GM12865 (cell line): Measurements from ENCODE around the gene OSBPL10.

ENCODE experiments used
- DNase-seq: peaks from one replicate; pipeline ENCODE4 v3.0.0; 2010; ENCODE audit warnings: low read depth
- H3K4me3 ChIP-seq: 2 replicates; pipeline ENCODE4 v1.5.1; 2011; ENCODE audit warnings: mild to moderate bottlenecking, low read depth, low read length, control low read depth
- TF ChIP-seq, protein P1 (sequence below): IDR thresholded peaks from 2 replicates; pipeline ENCODE4 v1.5.1; 2011; ENCODE audit warnings: low read length, control low read depth, low read depth, inconsistent platforms; ENCODE audit not compliant: insufficient read depth; ENCODE audit errors: missing control alignments

OSBPL10 gene

GRCh38 chr3:31653464-31653863 is 327.6 kb downstream of the OSBPL10 start:
- no peak overlapping the region for H3K4me3 ChIP-seq
- no peak for DNase-seq
- TF ChIP-seq, protein P1, sequence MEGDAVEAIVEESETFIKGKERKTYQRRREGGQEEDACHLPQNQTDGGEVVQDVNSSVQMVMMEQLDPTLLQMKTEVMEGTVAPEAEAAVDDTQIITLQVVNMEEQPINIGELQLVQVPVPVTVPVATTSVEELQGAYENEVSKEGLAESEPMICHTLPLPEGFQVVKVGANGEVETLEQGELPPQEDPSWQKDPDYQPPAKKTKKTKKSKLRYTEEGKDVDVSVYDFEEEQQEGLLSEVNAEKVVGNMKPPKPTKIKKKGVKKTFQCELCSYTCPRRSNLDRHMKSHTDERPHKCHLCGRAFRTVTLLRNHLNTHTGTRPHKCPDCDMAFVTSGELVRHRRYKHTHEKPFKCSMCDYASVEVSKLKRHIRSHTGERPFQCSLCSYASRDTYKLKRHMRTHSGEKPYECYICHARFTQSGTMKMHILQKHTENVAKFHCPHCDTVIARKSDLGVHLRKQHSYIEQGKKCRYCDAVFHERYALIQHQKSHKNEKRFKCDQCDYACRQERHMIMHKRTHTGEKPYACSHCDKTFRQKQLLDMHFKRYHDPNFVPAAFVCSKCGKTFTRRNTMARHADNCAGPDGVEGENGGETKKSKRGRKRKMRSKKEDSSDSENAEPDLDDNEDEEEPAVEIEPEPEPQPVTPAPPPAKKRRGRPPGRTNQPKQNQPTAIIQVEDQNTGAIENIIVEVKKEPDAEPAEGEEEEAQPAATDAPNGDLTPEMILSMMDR = no peak

DNA sequence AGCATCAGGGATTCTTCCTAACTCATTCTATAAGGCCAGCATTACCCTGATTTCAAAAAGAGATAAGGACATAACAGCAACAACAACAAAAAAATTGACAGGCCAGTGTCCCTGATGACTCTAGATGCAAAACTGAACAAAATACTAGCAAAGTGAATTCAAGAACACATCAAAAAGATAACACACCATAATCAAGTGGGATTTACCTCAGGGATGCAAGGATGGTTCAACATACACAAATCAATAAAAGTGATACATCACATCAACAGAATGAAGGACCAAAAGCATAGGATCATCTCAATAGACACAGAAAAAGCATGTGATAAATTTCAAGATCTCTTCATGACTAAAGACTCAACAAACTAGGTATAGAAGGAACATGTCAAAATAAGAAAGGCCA is 328.8 kb downstream of the OSBPL10 start:
- TF ChIP-seq, protein P1 = no peak
- no peak for DNase-seq
- H3K4me3 ChIP-seq = no peak overlapping the region

DNA sequence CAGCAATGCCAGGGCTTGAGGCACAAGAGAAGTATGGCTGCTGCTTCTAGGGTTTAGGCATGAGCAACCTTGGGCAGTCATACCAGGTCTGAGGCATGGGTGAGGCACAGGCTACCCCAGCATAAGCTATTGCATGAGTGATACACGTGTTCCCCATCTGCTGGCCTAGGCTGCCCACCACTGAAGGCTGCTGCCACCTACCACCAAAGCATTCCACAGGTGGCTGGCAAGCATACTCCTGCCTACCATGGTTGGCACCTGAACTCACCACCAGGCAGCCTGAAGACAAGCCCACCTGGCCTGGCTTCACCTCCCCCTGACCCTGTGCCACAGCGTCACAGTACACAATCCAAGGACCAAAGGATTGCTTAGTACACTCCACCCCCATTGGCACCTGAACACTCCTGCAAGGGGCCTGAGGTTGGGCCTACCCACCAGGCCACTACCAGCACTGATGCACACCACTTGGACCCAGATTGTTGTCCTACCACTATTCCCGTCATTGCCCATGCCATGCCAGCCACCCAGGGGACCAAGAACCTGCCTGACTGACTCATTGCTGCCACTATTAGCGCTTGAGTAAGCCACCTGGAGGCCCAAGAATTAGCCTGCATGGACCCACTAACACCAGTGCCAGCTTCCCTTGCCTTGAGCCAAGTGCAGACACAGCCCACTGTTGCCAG is 332.6 kb downstream of the OSBPL10 start:
- no peak overlapping the region for H3K4me3 ChIP-seq
- TF ChIP-seq, protein P1 = no peak
- no peak for DNase-seq

- no peak overlapping the region for H3K4me3 ChIP-seq
- no peak for DNase-seq
- TF ChIP-seq, protein P1 = no peak
Observed at GRCh38 chr3:31645256-31645655, 335.8 kb downstream of the OSBPL10 start.

GRCh38 chr3:31639828-31640227 is 341.2 kb downstream of the OSBPL10 start:
- no peak for DNase-seq

DNA sequence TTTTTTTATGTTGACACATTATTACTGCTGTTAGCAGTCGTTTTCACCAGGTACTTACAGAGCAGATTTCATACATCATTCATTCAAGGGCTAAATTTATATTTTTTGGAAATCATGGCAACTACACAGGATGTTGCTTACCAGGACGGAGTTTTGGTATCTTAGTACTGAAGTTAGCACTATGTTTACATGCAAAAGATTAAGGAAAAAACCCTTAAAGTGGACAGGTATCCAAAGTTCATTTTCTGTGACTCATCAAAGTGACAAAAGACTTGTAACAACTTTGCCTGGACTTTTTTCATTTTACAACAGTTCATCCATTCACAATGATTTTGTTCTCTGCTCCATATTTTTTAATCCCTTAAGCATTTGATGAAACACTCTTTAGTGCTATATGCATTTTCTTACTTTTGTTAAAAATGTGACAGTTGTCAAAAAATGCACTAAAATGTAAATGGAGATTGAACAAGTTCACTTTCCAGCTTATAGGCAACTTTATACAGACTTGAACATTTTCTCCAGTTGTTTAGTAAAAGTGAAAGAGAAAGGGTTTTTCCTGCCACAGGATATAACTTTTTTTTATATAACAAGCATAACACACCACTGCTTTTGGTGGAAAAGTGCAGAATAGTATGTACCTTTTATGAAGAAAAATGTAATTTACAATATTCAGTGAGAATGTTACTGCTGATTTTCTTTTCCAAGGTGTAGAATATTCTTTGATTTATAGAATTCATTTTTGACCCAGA is 344.2 kb downstream of the OSBPL10 start:
- TF ChIP-seq, protein P1 = no peak
- H3K4me3 ChIP-seq = no peak overlapping the region
- DNase-seq = no peak

More at GRCh38 chr3:31639828-31640227, 341.2 kb downstream of the OSBPL10 start:
- TF ChIP-seq, protein P1 = no peak
- no peak overlapping the region for H3K4me3 ChIP-seq
